Suprapubic skin (tissue), 4 donors: ENCODE measurements around the gene HIVEP2.

Source experiments
- EP300 ChIP-seq: sonication (generic); formaldehyde crosslinking; IDR thresholded peaks from one replicate; pipeline ENCODE4 v1.6.1; 2017; ENCODE audit warnings: antibody characterized with exemption
- POLR2AphosphoS5 ChIP-seq, 3 donors: sonication (generic); formaldehyde crosslinking; IDR thresholded peaks; one replicate each; pipeline ENCODE4 v1.6.1; 2017; ENCODE audit warnings: antibody characterized with exemption in 3 of 3
- TF ChIP-seq, protein P1 (sequence below), 2 donors: fragments of 200-600 bp in 1 of 2; fragments of 450-650 bp in 1 of 2; sonication (generic) in 1 of 2; IDR thresholded peaks; one replicate each; pipeline ENCODE4 v1.5.1; 2016 to 2019; ENCODE audit warnings: antibody characterized with exemption in 2 of 2, mild to moderate bottlenecking in 1 of 2, moderate library complexity in 1 of 2

DNA sequence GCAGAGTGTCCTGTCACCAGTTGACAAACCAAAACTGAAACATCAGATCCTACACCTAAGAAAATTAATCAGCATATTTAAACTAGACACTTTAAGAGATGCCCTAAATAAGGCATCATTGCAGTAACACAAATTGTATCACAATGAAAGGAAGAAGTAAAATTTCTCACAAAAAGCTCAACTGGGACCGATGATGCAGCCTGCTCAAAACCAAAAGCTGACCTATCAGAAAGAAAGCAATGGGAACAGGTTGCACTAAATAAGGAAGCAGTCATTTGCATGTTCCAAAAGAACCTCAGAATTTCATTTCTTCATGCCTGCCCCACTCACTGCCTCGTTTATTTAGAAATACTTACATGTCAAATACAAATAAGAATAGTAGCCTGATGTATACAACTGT is 12.1 kb downstream of the HIVEP2 start:
- TF ChIP-seq, protein P1, sequence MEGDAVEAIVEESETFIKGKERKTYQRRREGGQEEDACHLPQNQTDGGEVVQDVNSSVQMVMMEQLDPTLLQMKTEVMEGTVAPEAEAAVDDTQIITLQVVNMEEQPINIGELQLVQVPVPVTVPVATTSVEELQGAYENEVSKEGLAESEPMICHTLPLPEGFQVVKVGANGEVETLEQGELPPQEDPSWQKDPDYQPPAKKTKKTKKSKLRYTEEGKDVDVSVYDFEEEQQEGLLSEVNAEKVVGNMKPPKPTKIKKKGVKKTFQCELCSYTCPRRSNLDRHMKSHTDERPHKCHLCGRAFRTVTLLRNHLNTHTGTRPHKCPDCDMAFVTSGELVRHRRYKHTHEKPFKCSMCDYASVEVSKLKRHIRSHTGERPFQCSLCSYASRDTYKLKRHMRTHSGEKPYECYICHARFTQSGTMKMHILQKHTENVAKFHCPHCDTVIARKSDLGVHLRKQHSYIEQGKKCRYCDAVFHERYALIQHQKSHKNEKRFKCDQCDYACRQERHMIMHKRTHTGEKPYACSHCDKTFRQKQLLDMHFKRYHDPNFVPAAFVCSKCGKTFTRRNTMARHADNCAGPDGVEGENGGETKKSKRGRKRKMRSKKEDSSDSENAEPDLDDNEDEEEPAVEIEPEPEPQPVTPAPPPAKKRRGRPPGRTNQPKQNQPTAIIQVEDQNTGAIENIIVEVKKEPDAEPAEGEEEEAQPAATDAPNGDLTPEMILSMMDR (IDR thresholded peaks at IDR 0.05) = no peak
- TF ChIP-seq POLR2AphosphoS5 (IDR thresholded peaks at IDR 0.05) (no peak), EP300 (no peak)
